Stimulated activated CD4-positive, alpha-beta T cell treated with anti-CD3 and anti-CD28 coated beads, Interleukin-12 subunit alpha, Interleukin-12 subunit beta, amount 100 ng/mL, for 24 hours (primary cell): ENCODE measurements around the gene PTPRU.

ENCODE experiments used
- DNase-seq, 2 experiments: peaks; one replicate each; pipeline ENCODE4 v3.0.0-alpha.2; 2020; ENCODE audit warnings: low read depth in 2 of 2

The PTPRU gene

DNA sequence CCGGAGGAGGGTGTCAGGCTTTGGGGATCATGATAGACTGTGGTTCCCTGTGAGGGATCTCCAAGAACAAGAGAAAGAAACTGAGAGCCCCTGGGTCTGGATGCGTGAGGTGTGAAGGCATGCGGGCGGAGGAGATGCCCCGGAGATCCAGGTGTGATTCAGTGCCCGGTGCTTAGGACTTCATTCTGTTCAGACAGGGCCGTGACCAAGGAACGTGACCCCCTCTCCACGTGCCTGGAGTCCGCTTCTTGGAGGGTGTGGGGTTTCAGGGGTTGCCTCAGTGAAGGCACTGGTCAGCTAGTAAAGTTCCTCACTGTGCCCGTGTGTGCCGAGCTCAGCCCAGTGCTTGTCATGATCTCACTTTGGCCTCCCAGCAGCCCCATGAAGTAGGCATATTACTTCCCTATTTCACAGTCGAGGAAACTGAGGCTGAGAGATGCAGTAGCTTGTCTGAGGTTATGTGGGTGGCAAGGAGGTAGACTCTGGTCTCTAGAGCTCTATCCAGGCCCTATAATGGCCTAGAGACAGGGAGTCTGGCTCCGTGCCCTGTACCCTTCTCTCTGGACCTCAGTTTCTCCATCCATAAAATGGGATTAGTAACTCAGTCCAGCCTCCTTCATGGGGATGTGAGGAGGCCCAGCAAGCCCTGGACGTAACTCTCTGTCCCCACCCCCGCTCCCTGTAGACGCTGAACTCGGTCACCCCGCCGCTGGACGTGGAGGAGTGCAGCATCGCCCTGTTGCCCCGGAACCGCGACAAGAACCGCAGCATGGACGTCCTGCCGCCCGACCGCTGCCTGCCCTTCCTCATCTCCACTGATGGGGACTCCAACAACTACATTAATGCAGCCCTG, 81.0 kb downstream of the PTPRU start:
- DNase-seq: no peak

DNA sequence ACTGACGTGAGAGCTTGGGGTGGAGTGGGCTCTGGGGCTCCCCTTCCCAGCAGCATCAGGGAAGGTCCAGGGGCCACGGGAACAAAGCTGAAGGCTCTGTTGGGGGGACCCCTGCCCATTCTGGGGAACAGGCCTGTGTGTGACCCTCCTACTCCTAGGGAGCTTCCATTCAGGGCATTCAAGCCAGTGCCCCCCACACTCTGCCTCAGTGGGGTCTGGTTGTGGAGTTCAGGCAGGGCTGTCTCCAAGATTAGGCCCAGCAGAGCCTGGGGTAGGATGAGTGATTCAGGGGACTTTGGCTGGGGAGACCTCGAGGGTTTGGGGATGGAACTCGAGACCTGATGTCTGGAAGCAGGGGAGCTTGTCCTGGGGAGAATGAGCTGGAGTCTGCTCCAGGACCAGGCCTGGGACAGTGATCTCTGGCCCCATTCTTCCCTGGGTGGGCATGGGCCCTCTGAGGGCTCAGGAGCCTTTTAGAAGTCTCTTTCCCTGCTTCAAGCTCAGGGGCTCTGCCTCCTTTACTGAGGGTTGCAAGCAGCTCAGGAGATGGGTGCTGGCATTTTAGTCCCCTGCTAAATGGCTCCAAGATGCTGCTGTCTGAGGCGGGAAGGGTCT, 81.7 kb downstream of the PTPRU start:
- DNase-seq: no peak

DNA sequence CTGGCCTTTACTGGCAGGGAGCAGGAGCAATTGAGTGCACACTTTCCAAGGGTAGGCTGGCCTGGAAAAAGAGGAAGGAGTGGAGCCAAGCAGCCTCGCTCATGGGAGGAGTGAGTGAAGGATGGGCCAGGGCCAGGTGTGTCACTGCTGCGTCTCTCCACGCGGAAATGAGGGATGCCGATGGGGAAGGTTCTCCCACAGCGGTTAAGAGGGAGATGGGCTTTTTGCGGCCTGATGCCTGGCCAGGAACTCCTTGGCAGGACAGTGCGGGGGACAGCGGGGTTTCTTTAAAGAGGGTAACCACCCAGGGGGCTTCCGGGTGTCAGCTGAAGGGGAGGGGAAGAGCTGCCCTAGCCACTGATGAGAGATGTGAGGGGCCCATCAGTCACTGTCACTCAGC, 82.4 kb downstream of the PTPRU start:
- no peak for DNase-seq

DNA sequence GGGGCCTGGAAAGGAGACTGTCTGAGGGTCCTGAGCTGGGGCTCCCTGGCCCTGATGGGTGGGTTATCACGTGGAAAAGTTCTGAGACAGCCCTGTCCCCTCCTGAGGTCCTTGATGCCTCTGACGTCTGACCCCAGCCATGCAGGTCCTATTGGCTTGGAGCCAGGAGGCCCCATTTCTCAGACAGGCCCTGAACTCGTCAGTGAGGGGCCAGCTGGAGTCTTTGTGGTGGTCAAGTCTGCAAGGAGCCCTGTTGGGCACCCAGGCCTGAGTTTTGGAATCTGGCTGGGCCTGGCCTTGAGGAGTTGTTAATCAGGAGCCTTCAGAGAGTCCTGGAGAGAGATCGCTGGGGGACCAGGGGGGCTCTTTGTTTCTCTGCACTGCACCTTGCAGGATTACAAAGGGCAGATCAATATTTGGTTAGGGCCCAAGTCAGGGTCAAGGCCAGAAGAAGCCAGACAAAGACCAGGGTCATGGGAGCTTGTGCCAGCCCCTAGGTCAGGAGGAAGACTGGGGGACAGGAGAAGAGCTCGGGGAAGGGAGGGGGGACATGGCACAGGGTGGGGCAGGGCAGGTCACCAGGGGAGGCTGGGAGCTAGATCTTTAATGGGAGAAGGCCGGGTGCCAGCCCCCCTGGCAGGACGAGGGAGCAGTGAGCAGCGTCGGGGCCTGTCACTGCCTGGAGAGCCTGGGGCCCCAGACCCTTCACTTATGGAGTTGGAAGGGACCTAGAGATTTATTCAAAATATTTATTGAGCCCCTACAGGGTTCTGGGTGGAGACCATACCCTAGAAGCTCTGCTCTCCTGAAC, 83.2 kb downstream of the PTPRU start:
- no peak for DNase-seq

DNA sequence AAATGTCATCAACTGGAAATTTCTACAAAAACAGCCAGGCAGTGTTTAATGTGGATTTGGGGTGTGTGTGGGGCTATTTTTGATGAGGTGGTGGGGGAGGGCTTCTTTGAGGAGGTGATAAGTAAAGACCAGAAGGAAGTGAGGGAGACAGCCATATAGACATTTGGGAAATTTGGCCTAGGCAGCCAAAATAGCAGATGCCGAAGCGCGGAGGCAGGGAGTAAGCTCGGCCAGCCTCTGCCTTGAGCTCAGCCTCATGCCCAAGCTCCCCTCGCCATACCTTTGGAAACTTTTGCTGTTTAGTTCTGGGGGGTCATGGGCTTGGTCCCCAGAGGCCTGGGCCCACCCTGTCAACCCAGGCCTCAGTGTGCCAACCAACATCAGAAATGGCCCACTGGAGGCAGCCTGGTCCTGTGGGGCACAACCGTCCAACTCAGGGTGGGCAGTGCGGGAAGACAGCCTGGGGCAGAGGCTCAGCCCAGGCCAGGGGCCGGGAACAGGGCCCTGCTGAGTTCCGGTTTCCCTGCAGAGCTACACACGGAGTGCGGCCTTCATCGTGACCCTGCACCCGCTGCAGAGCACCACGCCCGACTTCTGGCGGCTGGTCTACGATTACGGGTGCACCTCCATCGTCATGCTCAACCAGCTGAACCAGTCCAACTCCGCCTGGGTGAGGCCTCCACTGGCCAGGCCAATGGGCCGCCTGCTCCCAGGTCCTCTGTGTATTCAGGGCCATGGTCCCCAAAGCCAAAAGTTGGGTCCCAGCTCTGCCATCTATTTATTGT, 84.0 kb downstream of the PTPRU start:
- DNase-seq: no peak

DNA sequence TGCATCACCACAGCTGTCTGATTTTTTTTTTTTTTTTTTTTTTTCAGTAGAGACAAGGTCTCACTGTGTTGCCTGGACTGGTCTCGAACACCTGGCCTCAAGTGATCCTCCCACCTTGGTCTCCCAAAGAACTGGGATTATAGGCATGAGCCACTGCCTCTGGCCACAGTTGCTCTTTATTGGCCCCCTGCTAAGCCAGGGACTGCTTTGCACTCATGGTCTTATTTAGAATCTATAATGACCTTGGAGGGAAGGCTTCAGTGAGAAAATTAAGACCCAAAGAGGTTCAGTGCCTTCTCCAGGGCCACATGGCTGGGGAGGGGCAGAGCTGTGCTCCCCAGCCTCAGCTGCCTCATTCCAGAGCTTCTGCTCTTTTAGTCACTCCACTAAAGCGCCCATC, 84.9 kb downstream of the PTPRU start:
- no peak for DNase-seq

DNA sequence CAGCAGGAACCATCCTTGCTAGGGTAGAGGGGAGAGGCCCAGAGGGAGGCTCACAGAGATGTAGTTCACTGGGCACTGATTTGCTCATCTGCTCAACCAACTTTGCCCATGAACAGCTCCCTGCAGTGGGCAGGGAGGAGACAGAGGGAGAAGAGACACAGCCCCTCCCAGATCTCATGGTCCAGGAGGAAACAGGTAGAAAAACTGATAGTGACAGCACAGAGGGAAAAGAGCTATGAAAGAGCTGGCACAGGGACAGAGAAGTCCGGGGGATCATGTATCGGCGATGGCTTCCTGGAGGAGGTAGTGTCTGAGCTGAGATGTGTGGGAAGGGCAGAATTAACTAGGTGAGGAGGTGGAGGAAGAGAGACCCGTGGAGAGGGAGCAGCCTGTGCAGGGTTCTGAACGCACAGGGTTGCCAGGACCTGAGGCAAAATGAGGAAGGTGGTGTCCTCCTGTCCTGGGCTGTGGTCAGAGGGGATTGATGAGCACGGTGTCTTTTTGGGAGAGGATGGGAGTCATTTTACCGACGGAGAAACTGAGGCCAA, 85.9 kb downstream of the PTPRU start:
- DNase-seq: no peak

DNA sequence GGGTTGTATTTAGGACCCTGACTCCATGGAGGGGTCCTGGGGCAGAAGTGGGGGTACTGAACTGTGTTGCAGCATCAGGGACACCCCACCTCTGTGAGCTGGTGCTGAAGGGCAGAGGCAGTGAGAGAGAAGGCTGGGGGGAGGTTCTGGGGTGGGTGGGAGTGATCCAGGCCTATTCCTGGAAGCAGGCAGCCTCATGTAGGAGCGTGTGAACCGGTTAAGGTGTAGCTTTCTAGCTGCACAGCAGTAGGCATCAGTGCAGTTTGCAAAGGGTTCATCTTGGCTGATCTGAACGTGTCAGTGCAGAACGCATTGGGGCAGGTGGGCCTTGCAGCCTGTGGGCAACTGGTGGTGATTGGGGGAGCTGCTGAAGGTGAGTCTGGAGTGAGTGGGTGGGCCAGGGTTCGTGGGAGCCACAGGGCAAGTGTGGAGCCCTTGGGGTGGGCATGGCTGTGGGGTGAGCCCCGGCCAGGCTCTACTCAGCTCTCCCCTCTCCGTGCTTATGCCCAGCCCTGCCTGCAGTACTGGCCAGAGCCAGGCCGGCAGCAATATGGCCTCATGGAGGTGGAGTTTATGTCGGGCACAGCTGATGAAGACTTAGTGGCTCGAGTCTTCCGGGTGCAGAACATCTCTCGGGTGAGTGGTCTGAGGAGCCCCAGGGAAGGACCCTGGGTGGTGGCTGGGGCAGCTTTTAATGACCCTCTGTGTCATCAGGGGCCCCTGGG, 86.7 kb downstream of the PTPRU start:
- no peak for DNase-seq

DNA sequence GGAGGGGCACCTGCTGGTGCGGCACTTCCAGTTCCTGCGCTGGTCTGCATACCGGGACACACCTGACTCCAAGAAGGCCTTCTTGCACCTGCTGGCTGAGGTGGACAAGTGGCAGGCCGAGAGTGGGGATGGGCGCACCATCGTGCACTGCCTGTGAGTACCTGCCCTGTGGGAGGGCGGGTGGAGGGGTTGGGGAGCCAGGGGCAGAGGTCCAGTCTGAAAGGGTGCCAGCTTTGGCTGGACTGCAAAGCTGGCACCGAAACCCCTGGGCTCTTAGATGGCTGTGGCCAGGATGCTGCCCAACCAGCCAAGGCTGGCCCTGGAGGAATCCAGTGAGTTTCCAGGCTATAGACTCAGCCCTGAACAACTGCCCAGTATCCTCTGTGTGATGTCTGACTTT, 87.3 kb downstream of the PTPRU start:
- no peak for DNase-seq

DNA sequence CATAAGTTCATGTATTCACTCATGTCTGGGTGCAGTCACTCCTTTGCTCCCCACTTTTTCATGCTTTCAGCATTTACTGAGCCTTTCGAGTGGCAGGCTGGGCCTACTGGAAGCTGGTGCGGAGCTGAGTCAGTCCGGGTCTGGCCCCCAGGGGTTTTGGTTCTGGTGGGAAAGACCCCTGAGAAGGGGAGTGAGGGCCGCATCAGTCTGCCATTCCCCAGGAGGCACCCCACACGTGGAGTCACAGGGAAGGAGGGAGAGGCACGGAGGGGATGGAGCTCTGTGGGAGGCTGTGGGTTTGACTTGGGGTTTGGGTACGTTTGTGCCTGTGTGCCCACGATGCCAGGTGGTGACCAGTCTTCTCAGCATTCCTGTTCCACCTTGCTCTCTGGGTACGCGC, 87.9 kb downstream of the PTPRU start:
- no peak for DNase-seq

DNA sequence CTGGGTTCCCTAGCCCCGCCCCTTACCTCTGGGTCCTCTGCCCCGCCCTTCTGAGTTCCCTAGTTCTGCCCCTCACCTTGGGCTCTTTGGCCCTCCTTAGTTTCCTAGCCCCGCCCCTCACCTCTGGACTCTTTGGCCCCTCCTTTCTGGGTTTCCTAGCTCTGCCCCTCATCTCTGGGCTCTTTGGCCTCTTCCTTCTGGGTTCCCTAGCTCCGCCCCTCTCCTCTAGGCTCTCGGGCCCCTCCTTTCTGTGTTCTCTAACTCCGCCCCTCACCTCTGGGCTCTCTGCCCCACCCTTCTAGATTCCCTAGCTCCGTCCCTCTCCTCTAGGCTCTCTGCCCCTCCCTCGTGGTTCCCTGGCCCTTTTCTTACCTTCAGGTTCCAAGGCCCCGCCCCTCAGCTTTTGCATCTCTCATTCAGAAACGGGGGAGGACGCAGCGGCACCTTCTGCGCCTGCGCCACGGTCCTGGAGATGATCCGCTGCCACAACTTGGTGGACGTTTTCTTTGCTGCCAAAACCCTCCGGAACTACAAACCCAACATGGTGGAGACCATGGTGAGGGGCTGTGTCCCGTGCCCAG, 88.5 kb downstream of the PTPRU start:
- DNase-seq: no peak

DNA sequence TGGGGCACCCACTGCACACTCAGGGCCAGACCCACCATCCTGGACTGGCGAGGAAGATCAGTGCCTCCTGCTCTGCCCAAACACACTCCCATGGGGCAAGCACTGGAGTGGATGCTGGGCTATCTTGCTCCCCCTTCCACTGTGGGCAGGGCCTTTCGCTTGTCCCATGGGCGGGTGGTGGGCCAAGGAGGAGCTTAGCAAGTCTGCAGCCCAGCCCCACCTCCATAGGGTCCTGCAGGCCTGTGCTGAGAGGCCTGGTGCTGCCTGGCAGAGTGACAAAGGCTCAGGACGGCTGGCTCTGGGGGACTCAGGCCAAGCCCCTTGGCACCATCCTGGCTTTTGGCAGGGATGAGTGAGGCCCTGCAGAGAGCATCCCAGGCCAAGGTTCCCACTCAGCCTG, 89.4 kb downstream of the PTPRU start:
- DNase-seq: no peak

DNA sequence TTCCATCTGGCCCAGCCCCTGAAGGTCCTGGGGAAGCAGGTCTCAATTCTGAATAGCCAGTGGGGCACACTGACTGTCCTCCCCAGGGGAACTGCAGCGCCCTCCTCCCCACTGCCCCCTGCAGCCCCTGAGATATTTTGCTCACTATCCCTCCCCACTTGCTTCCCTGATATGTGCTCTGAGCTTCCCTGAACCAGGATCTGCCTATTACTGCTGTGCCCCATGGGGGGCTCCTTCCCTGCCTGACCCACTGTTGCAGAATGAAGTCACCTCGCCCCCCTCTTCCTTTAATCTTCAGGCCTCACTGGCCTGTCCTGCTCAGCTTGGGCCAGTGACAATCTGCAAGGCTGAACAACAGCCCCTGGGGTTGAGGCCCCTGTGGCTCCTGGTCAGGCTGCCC, 89.8 kb downstream of the PTPRU start:
- no peak for DNase-seq

DNA sequence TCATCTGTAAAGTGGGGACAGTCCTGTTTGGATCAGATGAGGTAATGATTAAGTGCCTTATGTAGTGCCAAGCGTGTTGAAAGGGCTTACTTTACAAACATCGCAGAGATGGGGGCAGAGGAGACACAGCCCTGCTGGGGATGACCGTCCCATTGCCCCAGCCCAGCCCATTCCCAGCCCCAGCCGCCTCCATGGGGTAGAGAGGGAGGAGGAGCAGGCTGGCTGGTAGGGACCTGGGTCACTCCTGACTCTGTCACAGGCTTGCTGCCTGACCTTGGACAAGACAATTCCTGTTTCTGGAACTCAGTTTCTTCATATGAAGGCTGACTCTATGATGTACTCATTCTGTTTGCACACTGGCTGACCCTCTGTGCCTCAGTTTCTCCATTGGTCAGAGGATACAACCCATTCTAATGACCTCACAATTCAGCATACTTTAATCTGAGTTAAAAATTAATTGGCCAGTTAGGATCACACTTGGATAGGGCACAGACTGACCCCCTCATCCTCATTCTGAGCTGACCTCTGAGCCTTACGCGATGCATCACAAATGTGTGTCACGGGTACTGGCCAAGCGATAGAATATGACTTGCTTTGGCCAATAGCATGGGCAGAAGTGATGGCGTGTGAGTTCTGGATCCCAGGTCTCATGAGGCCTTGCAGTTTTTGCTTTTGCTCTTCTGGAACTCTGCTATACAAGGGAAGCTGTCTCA, 91.1 kb downstream of the PTPRU start:
- DNase-seq: no peak

DNA sequence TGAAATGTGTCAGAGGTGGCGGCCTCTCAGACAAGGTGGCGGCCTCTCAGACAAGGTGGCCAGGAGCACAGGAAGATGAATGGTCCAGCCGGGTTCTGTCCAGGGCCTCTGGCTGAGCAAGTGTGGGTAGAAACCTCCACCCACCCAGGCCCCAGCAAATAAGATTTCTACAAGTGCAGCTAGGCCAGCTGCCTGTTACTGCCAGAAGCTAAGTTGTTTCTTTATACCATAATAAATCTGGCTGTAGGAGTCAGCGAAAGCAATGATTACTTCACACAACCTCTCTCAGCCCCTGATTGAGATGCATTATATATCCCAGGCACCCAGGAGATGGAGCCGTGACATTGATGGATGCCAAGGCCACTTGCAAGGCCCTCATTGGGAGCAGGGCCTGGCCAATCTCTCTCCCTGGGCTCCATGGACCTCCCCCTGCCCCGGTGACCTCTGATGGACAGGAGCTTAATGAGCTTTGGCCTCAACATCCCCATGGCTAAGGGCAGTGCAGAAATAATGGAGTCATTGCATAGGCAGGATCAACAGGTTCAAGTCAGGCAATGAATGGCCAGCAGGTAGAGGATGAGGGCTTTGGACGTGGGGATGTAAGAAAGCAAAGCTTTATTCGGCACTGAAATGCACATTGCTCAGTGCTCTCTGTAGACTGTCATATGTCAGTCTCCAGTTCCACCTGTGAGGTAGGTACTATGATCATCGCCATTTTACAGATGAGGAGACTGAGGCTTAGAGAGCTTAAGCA, 92.9 kb downstream of the PTPRU start:
- no peak for DNase-seq

DNA sequence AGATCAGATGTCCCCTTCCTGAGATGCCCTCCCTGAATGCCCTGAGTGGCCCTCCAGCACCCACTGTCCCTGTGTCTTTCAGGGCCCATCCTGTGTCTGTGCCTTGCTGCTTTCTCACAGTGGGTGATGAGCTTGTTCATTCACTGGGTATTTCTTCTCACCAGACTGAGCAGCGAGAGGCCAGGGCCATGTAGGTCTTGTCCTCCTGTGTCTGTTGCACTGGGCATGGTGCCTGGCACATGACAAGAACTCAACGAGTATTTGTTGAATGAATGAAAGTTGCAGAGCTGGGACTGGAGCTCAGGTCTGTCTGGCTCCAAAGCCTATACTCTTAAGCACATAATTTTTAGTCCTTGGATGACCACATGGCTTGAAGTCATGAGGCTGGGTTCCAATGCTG, 93.8 kb downstream of the PTPRU start:
- no peak for DNase-seq

DNA sequence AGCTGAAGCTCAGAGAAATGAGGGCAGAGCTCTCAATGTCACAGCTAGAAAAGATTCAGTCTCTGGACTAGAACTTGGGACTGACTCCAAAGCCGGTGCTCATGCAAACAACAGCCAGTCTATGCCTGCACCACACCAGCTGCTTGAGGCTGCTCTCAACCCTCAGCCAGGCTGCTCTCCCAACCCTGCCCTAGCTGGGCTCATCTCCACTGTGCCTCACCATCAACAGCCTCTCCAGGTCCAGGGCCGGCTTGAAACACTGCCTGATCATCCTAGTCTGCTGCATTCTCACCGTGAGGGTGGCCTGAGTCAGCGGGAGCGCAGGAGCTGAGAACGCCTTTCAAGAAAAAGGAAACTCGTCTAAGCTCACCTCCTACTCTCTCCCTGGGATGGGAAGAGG, 94.5 kb downstream of the PTPRU start:
- no peak for DNase-seq

DNA sequence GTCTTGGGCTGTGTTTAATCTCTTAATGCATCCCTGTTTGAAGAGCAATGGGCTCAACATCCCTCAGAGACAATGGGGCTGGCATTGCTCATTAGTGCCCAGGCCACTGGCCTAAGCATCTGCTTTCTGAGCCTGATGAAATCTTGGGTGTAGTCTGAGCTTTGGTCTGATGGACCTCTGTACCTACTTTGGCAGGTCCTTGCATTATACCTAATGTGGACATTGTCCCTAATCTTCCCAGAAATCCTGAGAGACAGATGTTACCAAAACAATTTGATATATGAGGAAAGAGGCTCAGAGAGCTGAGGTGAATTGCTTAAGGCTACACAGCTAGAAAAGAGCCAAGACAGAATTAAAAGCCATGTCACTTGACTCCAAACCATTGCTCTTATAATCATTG, 95.0 kb downstream of the PTPRU start:
- no peak for DNase-seq

DNA sequence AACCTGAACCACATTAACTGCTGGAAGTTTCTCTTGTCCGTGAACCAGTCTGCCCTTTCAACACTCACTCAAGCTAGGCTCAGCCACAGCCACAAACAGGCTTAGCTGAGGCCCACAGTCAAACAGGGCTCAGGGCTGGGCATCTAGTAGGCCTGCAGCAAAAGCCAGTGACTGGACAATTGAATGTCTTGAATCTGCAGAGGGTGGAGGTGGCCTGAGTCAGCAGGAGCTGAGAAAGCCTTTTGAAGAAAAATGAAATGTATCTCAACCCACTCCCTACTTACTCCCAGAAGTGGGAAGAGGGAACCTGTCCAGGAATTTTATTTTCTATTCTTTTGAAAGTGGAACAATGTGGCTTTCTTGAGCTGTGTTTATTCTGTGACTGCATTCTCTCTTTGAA, 95.4 kb downstream of the PTPRU start:
- DNase-seq: no peak
